Stimulated activated CD8-positive, alpha-beta memory T cell treated with anti-CD3 and anti-CD28 coated beads, Interleukin-7, amount 100 ng/mL, for 1 hour (primary cell): ENCODE measurements around the gene CCDC183.
"Not testable (repeated sequence)": the region's sequence is repeated elsewhere in the genome, so short reads cannot be mapped to it uniquely, and the experiment has no call there.

Source experiments
- DNase-seq, 2 donors: peaks; one replicate each; pipeline ENCODE4 v3.0.0-alpha.2; 2020; ENCODE audit warnings: low read depth in 2 of 2

Gene CCDC183

DNA sequence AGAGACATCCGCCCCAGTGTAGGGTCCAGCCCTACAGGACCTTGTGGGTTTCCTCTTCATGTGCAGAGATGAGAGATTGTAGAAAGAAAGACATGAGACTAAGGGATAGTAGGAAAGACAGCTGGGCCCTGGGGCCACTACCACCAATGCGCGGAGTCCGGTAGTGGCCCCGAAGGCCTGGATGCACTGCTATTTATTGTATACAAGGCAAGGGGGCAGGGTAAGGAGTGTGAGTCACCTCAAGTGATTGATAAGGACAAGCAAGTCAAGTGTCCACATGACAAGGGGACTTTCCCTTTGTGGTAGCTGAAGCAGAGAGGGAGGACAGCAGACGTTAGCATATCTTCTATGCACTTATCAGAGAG, 11.2 kb upstream of the CCDC183 start:
- DNase-seq = no peak

DNA sequence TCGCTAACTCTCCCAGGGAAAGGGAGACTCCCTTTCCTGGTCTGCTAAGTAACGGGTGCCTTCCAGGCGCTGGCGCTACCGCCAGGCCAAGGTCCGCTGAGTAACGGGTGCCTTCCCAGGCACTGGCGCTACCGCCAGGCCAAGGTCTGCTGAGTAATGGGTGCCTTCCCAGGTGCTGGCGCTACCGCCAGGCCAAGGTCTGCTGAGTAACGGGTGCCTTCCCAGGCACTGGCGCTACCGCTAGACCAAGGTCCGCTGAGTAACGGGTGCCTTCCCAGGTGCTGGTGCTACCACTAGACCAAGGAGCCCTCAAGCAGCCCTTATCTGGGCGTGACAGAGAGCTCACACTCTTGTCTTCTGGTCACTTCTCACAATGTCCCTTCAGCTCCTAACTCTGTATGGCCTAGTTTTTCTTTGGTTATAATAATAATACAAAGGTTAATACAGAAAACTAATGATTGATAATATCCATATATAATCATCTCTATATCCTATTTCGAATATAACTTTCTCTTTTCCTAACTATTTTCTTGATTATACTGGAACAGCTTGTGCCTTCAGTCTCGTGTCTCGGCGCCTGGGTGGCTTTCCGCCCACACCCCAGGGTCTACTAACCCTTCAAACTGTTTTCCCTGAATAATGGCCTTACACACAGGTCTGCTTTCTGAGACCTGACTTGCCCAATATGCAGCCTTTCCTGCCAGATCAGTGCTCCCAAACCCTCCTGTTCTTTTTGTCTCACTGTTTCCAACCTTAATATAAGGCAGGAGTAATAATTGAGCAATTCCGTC, 10.4 kb upstream of the CCDC183 start:
- not testable (repeated sequence) for DNase-seq

DNA sequence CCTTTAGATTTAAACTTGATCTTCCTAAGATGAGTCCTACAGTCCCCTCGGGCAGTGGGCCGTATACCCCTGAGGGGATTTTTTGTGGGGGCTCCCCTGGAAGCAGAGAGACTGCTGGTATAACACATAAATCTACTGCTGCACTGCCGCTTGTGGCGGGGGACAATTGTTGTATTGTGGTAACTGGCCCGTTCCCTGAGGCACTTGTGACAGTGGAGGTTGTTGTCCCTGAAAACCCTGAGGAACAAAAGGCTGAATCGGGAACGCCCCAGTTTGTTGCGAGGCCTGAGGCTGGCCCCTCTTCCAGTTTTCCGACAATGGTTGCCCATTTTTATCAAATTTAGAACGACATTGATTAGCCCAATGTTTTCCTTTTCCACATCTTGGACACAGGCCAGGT, 9.7 kb upstream of the CCDC183 start:
- DNase-seq = no peak

DNA sequence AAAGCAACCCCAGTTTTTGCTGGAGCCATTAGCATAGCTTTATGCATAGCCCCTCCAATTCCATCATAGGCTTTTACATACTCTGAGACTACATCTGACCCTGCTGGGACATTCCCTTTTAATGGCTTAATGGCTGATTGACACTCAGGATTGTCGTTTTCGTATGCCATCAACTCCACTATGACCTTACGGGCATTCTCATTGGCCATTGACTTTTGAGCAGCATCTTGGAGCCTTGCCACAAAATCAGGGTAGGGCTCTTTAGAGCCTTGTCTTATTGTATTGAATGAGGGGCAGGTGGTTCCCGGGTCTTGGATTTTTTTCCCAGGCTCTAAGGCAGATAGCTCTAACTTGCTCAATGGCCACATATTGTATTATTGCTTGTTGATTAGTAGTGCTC, 9.2 kb upstream of the CCDC183 start:
- DNase-seq = not testable (repeated sequence)

DNA sequence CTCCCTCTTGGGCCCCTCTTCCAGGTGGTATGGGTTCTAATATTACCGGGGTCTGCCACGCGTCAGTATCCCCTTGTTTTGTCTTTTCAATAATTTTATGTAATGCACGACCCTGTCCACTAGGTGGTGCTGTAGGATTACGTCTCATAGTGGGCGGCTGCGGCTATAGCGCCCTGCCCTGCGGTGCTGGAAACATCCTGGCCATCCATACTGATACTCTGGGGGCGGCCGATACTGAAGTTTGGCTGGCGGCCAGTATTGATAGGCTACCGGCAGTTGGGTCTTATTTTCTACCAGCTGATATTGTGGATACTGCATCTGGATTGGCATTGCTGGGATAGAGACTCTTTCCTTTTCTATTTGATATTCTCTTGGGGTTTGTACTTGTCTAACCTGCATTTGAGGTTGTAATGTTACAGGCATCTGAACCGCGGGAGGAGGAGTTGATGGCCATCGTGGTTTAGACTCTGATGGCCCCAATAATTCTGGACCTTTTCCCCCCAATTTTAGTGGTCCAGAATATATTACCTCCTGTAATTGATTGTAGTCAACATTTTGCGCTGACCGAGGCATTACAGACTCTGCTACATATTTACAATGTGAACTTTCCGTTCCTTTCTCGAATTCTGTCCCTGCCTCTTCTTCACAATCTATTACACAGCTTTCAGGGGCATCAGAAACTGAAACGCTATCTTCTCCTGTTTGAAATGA, 8.3 kb upstream of the CCDC183 start:
- DNase-seq = peak in 1 of 2 donors; percentile 37

DNA sequence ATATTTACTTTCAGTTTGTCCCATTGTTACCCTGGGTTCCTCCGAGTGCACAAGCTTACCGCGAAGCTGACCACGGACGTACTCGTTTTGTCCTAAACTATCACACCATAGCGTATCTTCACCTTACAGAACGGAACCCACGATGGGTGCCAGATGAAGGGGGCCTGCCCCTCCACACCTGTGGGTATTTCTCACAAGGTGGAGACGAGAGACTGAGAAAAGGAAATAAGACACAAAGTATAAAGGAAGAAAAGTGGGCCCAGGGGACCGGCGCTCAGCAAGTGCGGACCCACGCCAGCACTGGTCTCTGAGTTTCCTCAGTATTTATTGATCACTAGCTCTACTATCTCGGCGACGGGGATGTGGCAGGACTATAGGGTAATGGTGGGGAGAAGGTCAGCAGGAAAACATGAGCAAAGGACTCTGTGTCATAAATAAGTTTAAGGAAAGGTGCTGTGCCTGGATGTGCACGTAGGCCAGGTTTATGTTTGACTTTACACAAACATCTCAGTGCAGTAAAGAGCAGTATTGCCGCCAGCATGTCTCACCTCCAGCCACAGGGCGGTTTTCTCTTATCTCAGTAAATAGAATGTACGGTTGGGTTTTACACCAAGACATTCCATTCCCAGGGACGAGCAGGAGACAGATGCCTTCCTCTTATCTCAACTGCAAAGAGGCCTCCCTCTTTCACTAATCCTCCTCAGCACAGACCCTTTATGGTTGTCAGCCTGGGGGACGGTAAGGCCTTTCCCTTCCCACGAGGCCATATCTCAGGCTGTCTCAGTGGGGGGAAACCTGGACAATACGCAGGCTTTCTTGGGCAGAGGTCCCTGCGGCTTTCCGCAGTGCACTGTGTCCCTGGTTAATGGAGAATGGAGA, 7.3 kb upstream of the CCDC183 start:
- not testable (repeated sequence) for DNase-seq

DNA sequence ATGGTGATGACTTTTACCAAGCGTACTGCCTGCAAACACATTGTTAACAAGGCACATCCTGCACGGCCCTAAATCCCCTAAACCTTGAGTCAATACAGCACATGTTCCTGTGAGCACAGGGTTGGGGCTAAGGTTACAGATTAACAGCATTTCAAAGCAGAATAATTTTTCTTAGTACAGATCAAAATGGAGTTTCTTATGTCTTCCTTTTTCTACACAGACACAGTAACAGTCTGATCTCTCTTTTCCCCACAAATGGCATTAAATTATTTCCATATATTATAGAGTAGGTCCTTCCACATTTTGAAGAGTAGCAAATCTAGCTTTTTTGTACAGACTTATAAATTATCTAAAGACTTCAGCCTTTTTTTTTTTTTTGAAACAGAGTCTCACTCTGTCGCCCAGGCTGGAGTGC, 6.6 kb upstream of the CCDC183 start:
- no peak for DNase-seq

DNA sequence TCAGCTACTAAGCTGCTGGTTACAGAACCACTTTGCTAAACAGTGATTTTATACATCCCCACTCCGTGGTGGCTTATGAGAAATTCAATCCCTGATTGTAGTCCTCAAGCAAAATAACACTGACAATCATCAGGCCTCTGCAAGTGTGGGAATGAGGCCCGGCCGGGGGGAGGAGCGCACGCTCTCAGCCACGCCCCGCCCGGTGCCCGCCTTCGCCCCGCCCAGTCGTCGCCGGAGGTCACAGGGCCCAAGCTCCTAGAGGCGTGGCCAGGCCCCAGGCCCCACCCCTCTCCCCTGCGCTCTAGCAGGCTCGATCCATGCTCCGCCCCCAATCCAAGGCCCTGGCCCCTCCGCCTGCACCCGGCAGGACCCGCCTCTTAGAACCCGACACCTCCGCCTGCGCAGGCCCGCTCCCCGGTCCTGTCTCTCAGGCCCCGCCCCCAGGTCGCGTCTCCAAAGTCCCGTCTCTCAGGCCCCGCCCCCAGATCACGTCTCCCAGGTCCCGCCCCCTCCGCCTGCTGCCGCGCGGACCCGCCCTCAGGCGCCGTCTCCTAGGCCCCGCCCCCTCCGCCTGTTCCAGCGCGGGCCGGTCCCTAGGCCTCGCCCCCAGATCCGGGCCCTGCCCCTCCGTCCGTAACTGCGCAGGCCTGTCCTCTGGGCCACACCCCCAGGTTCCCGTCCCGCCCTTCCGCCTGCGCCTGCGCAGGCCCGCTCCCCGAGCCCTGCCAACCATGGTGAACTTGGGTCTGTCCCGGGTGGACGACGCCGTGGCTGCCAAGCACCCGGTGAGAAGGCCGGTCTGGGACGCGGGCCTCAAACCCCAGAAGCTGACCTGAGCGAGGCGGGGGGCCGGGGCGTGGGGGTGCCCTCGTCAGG, 5.3 kb upstream of the CCDC183 start, which contains the start of gene TMEM141:
Gene TMEM141, plus strand, starts transcription at position 705 of the 876 bp plus-strand sequence. Its CDS starts 27 bp downstream, at position 732.
- peak; percentile 99 for DNase-seq

DNA sequence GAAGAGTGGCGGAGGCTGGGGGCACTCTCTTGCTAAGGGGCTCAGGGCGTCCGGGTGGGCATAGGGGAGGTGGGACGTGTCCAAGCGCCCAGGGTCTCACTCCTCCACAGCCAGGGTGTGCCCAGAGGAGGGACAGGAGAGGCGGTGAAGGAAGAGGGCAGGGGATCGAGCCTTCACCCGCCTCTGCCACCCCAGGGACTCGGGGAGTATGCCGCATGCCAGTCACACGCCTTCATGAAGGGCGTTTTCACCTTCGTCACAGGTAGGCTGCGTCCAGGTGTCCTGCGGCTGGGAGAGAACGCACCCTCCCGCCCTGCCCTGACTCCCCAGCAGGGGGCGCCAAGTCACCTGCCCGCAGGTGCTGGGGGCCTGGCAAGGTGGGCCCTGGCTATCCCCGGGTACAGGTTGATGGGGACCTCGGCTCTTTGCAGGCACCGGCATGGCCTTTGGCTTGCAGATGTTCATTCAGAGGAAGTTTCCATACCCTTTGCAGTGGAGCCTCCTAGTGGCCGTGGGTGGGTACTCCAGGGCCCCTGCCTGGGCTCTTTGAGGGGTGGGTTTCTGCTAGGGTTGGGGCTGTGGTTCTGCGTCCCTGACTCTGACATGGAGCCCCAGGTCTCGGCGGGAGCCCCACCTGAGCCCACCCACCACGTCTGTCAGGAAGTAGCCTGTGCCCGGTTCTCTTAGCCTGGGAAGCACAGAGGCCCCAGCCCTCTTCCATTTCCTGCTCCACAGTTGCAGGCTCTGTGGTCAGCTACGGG, 4.4 kb upstream of the CCDC183 start:
- peak; percentile 18 to 43 for DNase-seq

DNA sequence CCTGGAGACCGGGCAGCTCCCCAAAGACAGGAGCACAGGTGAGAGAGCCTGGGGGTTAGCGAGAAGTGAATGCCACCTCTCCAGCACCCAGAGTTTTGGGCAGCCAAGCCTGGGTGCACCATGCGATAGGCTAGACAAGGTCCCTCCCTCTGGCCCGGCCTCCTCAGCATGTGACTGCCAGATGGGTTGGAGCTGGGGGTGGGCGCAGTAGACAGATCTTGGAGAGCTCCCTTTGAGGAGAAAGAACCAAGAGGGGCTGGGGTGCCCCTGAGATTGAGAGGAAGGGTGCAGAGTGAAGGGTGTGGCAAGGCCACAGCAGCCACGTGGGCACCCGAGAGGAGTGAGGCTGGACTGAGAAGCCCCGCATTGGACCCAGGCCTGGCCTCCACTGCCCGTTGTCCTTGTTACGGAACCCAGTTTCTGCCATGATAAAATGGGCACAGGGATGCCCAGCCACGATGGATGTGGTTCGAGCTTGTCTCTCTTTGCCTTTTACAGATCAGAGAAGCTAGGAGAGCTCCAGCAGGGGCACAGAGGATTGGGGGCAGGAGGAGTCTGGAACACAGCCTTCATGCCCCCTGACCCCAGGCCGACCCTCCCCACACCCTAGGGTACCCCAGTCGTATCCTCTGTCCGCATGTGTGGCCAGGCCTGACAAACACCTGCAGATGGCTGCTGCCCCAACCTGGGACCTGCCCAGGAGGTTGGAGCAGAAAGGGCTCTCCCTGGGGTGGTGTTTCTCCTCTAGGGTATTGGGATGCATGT, 3.6 kb upstream of the CCDC183 start:
- DNase-seq = no peak

DNA sequence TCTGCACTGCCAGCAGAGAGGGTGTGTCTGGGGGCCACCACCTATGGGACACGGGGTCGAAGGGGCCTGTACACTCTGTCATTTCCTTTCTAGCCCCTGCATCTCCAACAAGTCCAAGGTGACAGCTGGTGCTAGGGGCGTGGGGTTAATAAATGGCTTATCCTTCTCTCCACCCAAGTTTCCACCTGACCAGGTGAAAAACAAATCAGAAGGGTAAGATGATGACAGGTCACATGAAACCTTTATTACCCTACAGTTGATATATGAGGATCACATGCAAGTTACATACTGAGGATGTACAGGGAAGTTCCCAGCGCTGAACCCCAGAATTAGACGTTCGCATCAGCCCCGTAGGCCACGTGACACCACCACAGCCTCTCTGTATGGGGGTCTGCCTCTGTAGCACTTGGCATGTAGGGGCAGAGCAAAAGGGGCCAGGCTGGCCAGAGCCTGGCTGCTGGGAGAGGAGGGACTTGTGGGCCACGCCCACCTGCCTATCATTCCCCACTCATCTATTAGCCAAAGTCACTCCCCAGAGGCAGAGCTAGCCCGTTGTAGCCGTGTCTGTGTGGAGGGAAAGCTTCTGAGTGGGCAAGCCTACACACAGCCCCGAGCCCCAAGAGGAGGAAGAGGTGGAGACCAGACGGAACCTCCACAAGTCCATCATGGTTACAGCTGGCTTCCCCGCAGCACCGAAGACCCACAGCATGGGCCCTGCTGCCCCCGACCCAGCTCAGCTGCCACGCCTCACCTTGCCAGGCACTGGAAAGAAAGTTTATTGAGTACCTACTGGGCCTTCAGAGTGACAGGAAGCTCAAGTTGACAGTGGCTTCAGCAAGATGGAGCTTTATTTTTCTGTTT, 2.8 kb upstream of the CCDC183 start:
- no peak for DNase-seq

DNA sequence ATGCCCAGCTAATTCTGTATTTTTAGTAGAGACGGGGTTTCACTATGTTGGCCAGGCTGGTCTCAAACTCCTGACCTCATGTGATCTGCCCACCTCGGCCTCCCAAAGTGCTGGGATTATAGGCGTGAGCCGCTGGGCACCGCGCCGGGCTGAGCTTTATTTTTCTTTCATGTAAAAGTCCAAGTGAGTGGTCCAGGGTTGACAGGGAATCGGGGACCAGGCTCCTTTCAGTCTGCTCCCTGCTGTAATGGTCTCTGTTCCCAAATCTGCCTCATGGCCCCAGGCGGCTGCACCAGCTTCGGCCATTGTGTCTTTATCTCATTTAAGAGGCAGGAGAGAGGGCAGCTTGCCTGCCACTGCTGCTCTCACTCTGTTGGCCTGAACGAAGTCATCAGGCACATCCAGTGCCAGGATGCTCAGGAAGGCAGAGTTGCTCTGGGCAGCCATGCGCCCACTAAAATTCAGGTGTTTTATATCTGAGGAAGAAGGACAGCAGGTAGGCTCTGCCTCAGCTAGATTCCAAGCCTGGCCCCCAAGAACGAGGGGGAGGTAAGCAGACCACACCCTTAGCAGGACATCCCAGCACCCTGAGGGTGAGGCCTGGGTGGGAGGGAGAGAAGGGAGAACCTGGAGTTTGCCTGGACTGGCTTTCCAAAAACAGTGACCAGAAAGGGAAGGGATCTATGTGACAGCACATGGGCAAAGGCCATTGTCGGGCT, 1.7 kb upstream of the CCDC183 start:
- no peak for DNase-seq

DNA sequence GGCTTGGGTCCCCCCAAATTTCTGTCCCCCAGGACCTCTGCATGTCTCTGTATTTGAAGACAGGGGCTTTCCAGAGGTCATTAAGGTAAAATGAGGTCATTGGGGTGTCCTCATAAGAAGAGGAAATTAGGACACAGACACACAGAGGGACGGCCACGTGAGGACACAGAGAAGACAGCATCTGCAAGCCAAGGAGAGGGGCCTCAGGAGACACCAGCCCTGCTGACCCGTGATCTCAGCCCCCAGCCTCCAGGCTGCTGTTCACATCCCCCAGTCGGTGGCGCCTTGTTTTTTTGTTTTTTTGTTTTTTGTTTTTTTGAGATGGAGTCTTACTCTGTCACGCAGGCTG, 1.2 kb upstream of the CCDC183 start:
- DNase-seq = no peak

DNA sequence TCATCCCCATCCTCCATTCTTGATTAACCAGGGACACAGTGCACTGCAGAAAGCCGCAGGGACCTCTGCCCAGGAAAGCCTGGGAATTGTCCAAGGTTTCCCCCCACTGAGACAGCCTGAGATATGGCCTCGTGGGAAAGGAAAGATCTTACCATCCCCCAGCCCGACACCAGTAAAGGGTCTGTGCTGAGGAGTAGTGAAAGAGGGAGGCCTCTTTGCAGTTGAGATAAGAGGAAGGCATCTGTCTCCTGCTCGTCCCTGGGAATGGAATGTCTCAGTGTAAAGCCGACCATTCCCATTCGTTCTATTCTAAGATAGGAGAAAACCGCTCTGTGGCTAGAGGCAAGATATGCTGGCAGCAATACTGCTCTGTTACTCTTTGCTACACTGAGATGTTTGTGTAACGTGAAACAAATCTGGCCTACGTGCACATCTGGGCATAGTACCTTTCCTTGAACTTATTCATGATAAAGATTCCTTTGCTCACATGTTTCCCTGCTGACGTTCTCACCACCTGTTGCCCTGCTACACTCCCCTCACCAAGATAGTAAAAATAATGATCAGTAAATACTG, 723 bp downstream of the CCDC183 start:
- DNase-seq = not testable (repeated sequence)

DNA sequence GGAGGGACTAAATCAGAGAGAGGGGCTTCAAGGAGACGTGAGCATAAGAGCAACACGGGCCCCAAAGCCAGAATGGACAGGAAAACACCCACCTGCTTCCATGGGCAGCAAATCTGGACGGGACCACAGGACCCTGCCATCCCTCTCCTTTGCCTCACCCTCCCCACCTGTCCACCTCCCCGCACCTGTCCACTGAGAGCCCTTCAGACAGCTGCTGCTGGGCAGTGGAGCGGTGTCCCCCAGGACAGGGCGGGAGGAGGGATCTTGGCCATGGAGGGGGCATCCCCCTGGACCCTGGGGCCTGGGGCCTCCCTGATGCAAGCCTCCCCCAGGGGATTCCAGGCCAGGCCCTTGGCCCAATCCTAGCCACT, 2.6 kb downstream of the CCDC183 start:
- DNase-seq = no peak

DNA sequence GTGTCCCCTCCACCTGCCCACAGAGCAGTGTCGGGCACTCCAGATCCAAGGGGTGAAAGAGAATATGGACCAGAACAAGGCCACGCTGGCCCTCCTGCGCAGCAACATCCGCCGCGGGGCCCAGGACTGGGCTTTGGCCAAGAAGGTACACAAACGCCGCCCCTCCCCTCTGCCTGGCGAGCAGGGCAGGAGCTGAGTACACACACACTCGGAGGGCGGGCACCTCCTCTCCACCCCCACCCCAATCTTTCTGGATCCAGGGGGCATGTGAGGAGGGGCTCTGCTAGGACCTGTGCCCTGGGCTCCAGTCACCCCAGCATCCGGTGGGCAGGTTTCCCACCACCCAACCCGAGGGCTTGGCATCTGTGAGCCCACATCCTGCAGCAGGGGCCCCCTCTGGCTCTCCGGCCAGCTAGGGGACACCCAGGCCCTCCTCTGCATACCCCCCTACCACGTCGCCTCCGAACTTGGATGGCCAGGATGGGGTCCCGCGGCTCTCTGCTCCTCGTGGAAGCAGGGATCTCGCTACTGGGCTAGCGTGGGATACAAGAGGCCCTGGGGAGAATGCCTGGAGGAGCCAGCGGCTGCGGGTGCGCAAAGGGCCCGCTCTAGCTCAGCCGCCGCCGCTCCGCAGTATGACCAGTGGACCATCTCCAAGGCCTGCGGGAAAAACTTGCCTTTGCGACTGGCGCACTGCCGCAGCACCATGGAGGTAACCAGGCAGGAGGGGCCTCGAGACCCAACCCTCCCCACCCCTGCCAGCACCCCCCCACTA, 3.1 kb downstream of the CCDC183 start:
- DNase-seq = no peak
